Fibroblast of skin of back (primary cell): ENCODE data around the gene TBXAS1.

Source experiments
- DNase-seq: peaks from one replicate; pipeline ENCODE4 v3.0.0-alpha.2; 2013

TBXAS1 gene

DNA sequence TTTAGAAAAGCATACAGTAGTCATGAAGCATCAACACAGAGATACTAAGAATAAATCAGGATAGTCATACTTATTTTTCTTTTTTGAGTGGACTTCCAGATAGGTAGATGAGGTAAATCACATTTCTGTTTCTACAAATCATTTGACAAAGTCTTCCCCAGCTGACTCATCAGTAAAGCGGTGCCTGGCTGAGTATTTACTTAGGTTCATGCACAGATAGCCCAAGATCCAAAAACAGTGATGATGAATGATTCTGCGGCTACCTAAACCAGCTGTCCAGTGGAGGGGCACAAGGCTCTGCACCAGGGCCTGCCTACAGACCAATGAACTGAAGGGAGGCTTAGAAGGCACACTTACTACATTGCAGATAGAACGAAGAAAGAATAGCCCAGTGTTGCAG lies 120.6 kb downstream of the TBXAS1 start:
- no peak for DNase-seq

DNA sequence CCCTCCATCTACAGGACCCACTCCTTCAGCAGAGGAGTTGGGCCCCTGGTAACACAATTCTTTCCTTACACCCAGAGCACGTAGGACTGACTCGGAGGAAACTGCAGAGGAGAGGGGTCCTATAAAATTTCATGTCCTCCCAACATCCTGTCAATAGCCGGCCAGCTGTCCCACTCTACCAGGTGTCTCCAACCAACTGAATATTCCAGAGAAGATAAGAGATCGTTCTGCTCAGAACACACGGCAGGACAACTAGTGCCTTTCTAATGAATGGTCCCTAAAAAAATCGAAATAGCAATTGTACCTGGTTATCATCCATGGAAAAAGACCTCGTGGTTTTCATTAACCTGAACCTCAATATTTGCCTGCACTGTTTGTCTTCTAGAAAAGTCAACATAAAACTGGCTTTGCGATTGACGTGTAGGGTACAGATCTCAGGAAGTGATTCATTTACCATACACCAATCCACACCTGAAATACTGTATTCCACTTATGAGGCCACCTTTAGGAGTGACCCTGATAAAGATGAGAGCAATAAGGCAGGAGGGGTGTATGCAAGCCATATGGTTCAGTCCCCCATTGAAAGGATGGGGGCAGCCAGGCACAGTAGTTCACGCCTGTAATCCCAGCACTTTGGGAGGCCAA lies 121.9 kb downstream of the TBXAS1 start:
- no peak for DNase-seq

GRCh38 chr7:139953229-139953628 lies 124.2 kb downstream of the TBXAS1 start:
- no peak for DNase-seq

GRCh38 chr7:139955109-139955820 lies 126.2 kb downstream of the TBXAS1 start:
- DNase-seq = no peak

- DNase-seq = peak; percentile 13
Observed at GRCh38 chr7:139958599-139959284, 129.7 kb downstream of the TBXAS1 start.

DNA sequence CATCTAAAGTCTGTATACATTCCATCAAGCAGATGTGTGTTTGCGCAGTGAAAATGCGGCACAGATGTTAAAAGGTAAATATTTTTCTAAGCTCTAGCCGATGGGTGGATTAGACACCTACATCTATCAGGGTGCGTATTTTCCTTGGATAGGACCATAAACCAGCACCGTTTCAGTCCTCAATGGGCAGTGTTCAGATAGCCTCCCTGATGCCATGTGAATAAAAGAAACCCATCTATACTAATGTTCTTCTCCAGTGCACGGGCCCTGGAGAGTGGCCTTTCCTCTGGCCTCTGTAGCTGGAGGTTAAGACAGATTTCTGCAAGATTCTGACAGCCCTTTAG lies 130.2 kb downstream of the TBXAS1 start:
- no peak for DNase-seq

- no peak for DNase-seq
Observed at GRCh38 chr7:139959718-139960117, 130.7 kb downstream of the TBXAS1 start.

- DNase-seq = peak; percentile 51
Observed at GRCh38 chr7:139960157-139960556, 131.1 kb downstream of the TBXAS1 start.

DNA sequence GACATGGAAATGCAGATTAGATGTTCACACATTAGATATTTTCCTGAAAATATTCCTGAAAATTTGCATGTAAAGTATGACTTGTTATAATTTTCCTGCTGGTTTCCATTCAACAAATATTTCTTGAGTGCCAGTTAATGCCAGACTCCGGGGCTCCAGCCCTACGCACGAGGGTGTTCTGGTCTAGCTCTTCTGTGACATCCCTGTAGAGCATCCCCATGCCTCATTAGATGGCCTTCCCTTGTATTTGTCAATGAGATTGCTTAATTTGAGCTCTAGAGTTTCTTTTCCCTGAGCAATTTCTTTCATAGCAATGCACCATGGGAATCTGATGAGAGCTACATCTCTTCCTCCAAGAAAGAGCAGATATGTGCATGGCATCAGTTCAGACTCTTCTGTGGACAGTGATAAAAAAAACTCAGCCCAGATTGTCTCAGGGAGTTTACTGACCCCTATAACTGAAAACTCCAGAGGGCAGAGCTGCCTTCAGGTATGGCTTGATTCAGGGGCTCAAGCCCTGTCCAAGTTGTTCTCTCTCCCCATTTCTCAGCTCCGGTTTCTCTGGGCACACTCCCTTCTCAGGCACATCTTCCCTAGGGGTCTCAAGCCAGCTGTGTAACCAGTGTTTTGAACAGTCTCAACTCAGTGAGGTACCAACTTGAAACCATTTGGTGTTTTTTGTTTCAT lies 137.0 kb downstream of the TBXAS1 start:
- DNase-seq = no peak

DNA sequence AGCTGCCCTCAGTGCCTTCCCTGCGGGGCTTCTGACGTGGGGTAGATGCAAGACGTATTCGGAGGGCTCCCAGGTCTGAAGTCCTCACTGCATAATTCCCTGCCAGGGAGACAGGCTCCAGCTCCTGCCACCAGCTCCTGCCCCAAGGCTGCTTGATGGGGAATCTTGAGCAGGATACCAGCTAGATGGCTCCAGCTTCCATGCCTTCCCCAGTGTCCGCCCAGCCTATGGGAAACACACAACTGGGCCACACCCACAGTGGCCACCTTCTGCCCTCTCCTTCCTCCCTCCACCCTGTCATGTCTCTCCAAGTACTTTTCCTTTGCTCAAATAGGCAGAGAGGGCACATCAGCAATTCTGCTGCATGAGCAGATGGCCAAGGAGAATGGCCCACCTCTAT lies 137.9 kb downstream of the TBXAS1 start:
- DNase-seq = no peak

GRCh38 chr7:139968931-139969330 lies 139.9 kb downstream of the TBXAS1 start:
- DNase-seq = no peak

GRCh38 chr7:139972029-139972428 lies 143.0 kb downstream of the TBXAS1 start:
- DNase-seq = no peak

- no peak for DNase-seq
Observed at GRCh38 chr7:139973101-139974050, 144.3 kb downstream of the TBXAS1 start.

- no peak for DNase-seq
Observed at GRCh38 chr7:139974179-139974811, 145.2 kb downstream of the TBXAS1 start.

GRCh38 chr7:139976055-139976837 lies 147.2 kb downstream of the TBXAS1 start:
- DNase-seq = no peak

DNA sequence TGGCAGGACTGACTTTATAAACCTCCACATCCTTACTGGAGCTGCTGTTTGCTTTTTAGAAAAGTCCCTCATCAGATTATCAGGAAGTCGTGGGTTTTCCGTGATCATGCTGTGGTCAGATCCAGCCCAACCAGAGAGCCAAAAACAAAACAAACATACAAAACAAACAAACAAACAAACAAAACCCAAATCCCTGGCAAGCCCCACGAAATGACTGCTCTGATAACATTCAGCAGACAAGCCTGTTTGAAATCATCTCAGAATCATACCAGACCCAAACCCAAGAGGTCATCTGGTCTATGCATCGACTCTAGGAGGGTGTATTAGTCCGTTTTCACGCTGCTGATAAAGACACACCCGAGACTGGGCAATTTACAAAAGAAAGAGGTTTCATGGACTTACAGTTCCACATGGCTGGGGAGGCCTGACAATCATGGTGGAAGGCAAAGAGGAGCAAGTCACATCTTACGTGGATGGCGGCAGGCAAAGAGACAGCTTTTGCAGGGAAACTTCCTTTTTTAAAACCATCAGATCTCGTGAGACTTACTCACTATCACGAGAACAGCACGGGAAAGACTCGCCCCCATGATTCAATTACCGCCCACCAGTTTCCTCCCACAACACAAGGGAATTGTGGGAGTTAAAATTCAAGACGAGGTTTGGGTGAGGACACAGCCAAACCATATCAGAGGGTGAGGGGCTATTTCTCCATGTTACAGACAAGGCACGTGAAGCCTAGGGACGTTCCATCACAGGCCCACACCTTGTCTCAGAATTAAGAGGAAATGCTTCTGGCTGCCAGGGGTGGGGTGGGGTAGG lies 148.0 kb downstream of the TBXAS1 start:
- no peak for DNase-seq

DNA sequence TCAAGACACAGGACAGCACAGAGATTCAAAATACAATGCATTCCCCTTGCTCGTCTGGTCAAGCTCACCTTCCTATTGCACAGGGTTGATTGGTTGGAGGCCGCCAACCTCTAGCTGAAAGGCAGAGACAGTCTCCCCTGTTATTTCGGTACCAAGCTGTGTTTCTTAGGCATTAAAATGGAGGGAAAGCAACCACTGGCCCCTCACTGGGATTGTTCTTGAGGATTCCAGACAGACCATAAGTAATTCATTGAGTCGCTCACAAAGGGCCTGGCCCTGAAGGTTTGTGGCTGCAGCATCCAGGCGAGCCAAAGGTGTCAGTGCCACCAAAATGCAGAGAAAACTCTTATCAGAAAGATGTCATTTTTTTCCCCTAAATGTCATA lies 152.4 kb downstream of the TBXAS1 start:
- DNase-seq = no peak

DNA sequence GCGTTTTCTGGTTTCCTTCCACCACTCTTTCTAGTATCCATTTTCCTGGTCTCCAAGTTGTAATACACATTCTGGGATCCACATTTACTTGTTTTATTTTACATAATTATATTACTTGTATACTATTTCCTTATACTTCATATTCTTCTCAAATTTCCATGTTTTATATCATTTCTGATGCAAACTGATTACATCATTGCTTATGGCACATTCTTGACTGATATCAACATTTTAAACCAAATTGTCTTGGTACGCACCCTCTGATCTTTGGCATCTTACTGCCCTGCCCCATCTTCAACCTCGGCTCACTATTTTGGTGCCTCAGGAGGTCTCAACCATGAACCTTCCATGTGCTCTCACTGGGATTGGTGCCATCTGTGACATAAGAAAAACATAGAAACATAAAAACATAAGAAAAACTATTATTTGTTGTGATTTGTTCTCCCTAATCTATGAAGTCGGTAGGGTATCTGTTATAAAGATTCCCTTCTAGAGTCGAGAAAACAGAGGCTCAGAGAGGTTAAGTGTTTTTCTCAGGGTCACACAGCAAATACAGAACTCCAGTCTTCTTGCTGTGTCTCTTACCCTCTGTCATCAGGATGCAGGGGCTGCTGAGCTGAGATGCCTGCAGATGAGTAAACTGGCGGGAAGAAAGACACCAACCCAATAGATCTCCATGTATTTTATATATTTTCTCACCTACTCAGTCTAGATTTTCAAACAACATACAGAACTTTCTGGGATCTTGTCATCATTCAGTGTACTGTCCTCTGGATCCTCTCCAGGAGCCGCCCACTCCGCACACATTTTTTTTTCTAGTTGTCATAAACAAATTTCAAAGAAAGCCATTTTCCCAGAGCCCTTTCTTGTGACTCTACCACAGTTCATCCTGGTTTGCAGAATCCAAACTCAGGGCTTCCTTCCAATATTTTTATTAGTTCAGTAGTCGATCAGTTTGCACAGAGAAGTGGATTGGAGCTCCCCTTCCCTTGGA lies 154.2 kb downstream of the TBXAS1 start:
- no peak for DNase-seq
